ENCODE measurements around the gene LCE1D.

Gene LCE1D

GRCh38 chr1:152758636-152759035 lies 37.9 kb upstream of the LCE1D start:
- Histone ChIP-seq H3K79me2 (ENCODE audit: insufficient read depth, low read length) (no peaks in the 10 kb centered on the region), H2AFZ (ENCODE audit: low read depth, low read length, severe bottlenecking) (no peak overlapping the region), H4K20me1 (ENCODE audit: low read depth, low read length) (no peaks in the 10 kb centered on the region), H3K36me3 (ENCODE audit: low read length) (no peaks in the 10 kb centered on the region), H3K27me3 (ENCODE audit: low read length) (no peaks in the 10 kb centered on the region), H3K9ac (ENCODE audit: low read length) (no peak overlapping the region), H3K4me3 (ENCODE audit: insufficient read depth, low read length, poor library complexity, severe bottlenecking) (no peak overlapping the region), H3K9me3 (ENCODE audit: insufficient read depth, low read length) (no peaks in the 10 kb centered on the region), H3F3A (ENCODE audit: insufficient read depth) (no peaks in the 10 kb centered on the region), H3K4me2 (ENCODE audit: low read depth, low read length, poor library complexity, severe bottlenecking) (no peak overlapping the region), H3K27ac (ENCODE audit: low read depth, low read length) (no peak overlapping the region), H3K9me2 (replicated peaks; ENCODE audit: insufficient read depth, low read length) (no peaks in the 10 kb centered on the region)
- TF ChIP-seq CTCF (IDR thresholded peaks at IDR 0.05; ENCODE audit: insufficient read depth, low read length, poor library complexity, severe bottlenecking) (no peak), EZH2phosphoT487 (conservative IDR thresholded peaks at IDR 0.05; ENCODE audit: low read length) (no peak)

GRCh38 chr1:152759453-152760173 lies 36.9 kb upstream of the LCE1D start:
- no peaks in the 10 kb centered on the region for H3K36me3 ChIP-seq (ENCODE audit: low read length)
- H3K4me3 ChIP-seq (ENCODE audit: insufficient read depth, low read length, poor library complexity, severe bottlenecking), result no peak overlapping the region
- no peaks in the 10 kb centered on the region for H3K9me3 ChIP-seq (ENCODE audit: insufficient read depth, low read length)
- no peaks in the 10 kb centered on the region for H3K79me2 ChIP-seq (ENCODE audit: insufficient read depth, low read length)
- no peak overlapping the region for H3K4me2 ChIP-seq (ENCODE audit: low read depth, low read length, poor library complexity, severe bottlenecking)
- H3F3A ChIP-seq (ENCODE audit: insufficient read depth), result no peaks in the 10 kb centered on the region
- no peaks in the 10 kb centered on the region for H3K27me3 ChIP-seq (ENCODE audit: low read length)
- no peaks in the 10 kb centered on the region for H4K20me1 ChIP-seq (ENCODE audit: low read depth, low read length)
- no peak overlapping the region for H2AFZ ChIP-seq (ENCODE audit: low read depth, low read length, severe bottlenecking)
- TF ChIP-seq CTCF (IDR thresholded peaks at IDR 0.05; ENCODE audit: insufficient read depth, low read length, poor library complexity, severe bottlenecking) (no peak), EZH2phosphoT487 (conservative IDR thresholded peaks at IDR 0.05; ENCODE audit: low read length) (no peak)
- no peak overlapping the region for H3K9ac ChIP-seq (ENCODE audit: low read length)
- H3K27ac ChIP-seq (ENCODE audit: low read depth, low read length), result no peak overlapping the region
- H3K9me2 ChIP-seq (replicated peaks; ENCODE audit: insufficient read depth, low read length), result no peaks in the 10 kb centered on the region

GRCh38 chr1:152760551-152761190 lies 35.9 kb upstream of the LCE1D start:
- Histone ChIP-seq H4K20me1 (ENCODE audit: low read depth, low read length) (no peaks in the 10 kb centered on the region), H3K27ac (ENCODE audit: low read depth, low read length) (no peak overlapping the region), H3K4me2 (ENCODE audit: low read depth, low read length, poor library complexity, severe bottlenecking) (no peak overlapping the region), H2AFZ (ENCODE audit: low read depth, low read length, severe bottlenecking) (no peak overlapping the region), H3K36me3 (ENCODE audit: low read length) (no peaks in the 10 kb centered on the region), H3K4me3 (ENCODE audit: insufficient read depth, low read length, poor library complexity, severe bottlenecking) (no peak overlapping the region), H3K9me3 (ENCODE audit: insufficient read depth, low read length) (no peaks in the 10 kb centered on the region), H3K79me2 (ENCODE audit: insufficient read depth, low read length) (no peaks in the 10 kb centered on the region), H3K9ac (ENCODE audit: low read length) (no peak overlapping the region), H3K27me3 (ENCODE audit: low read length) (no peaks in the 10 kb centered on the region), H3F3A (ENCODE audit: insufficient read depth) (no peaks in the 10 kb centered on the region), H3K9me2 (replicated peaks; ENCODE audit: insufficient read depth, low read length) (no peaks in the 10 kb centered on the region)
- TF ChIP-seq EZH2phosphoT487 (conservative IDR thresholded peaks at IDR 0.05; ENCODE audit: low read length) (no peak), CTCF (IDR thresholded peaks at IDR 0.05; ENCODE audit: insufficient read depth, low read length, poor library complexity, severe bottlenecking) (no peak)
